Measurements from ENCODE around the gene ITPRIPL1.

The ITPRIPL1 gene

DNA sequence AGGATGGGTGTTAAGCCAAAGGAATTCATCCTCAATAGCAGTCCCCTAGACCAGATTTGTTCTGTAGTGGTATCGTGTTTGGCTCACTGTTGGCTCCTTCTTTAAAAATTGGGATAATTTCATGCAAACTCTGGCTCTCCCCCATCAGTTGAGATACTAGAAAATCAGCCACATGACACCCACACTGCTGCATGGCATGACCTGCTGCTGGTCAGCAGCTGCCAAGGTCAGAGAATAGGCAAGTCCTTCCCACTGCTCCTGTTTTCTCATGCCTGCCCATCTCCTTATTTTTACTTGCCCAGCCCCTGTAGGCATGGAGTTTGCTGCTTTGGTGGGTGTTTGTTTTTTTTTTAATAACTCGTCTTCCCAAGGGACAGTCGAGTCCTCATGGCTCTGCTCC lies 18.7 kb upstream of the ITPRIPL1 start:
- Histone ChIP-seq H3K9me3 (ENCODE audit: control insufficient read depth, insufficient read depth, low read length) (no peaks in the 10 kb centered on the region), H3K9me2 (replicated peaks; ENCODE audit: control insufficient read depth, low read length) (no peaks in the 10 kb centered on the region), H3K36me3 (ENCODE audit: control insufficient read depth, low read length) (peaks cover 51% of the 10 kb centered on the region), H4K20me1 (ENCODE audit: control insufficient read depth, insufficient read depth, low read depth, low read length) (0 out of 2 replicates have a peak, but pooled peaks cover 3% of the 10 kb centered on the region), H3K4me1 (ENCODE audit: control insufficient read depth, low read length) (peaks cover 31% of the 10 kb centered on the region), H3K4me2 (ENCODE audit: low read length) (peak overlapping the region; percentile 90), H3K79me2 (ENCODE audit: control insufficient read depth, low read length) (peaks cover 55% of the 10 kb centered on the region), H3K4me3 (ENCODE audit: low read length) (peak overlapping the region; percentile 90), H3K27me3 (ENCODE audit: control insufficient read depth, low read length) (no peaks in the 10 kb centered on the region), H3K27ac (ENCODE audit: low read depth, low read length) (peak overlapping the region; percentile 74), H3F3A (ENCODE audit: control insufficient read depth, insufficient read depth) (peaks cover 9% of the 10 kb centered on the region)
- TF ChIP-seq, protein P1, sequence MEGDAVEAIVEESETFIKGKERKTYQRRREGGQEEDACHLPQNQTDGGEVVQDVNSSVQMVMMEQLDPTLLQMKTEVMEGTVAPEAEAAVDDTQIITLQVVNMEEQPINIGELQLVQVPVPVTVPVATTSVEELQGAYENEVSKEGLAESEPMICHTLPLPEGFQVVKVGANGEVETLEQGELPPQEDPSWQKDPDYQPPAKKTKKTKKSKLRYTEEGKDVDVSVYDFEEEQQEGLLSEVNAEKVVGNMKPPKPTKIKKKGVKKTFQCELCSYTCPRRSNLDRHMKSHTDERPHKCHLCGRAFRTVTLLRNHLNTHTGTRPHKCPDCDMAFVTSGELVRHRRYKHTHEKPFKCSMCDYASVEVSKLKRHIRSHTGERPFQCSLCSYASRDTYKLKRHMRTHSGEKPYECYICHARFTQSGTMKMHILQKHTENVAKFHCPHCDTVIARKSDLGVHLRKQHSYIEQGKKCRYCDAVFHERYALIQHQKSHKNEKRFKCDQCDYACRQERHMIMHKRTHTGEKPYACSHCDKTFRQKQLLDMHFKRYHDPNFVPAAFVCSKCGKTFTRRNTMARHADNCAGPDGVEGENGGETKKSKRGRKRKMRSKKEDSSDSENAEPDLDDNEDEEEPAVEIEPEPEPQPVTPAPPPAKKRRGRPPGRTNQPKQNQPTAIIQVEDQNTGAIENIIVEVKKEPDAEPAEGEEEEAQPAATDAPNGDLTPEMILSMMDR (IDR thresholded peaks at IDR 0.05; ENCODE audit: low read depth, low read length, poor library complexity, severe bottlenecking), result no peak
- no peak for TF ChIP-seq EZH2phosphoT487 (IDR thresholded peaks at IDR 0.05; ENCODE audit: borderline replicate concordance, low read length)

DNA sequence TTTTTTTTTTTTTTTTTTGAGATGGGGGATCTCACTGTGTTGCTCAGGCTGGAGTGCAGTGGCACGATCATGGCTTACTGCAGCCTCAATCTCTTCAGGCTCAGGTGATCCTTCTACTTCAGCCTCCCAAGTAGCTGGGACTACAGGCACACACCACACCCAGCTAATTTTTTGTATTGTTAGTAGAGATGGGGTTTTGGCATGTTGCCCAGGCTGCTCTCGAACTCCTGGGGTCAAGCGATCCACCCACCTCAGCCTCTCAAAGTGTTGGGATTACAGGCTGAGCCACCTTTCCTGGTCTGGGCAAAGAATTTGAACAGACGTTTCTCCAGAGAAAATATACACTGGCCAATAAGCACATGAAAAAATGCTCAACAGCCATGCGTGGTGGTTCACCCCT lies 16.9 kb upstream of the ITPRIPL1 start:
- no peak overlapping the region for H3K27ac ChIP-seq (ENCODE audit: low read depth, low read length)
- H3K4me1 ChIP-seq (ENCODE audit: control insufficient read depth, low read length), result peaks cover 31% of the 10 kb centered on the region
- no peaks in the 10 kb centered on the region for H3K9me3 ChIP-seq (ENCODE audit: control insufficient read depth, insufficient read depth, low read length)

DNA sequence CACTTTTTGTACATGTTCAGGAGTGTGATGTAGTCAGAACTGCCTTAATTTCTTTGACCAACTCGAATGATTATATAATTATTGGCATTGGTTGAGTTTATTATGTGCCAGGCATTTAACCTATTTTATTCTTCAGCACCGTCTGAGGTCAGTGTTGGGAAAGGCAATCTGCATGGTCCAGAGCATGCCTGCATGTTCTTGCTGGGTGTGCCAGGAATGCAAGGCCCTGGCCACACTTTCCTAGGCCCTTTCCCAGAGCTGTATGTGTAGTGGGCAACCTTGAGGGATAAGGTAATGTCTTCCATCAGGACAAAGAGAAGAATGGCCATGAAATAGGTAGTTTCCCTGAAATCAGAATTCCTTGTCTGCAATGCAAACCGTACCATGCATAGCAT lies 10.1 kb upstream of the ITPRIPL1 start:
- Histone ChIP-seq H3K4me1 (ENCODE audit: control insufficient read depth, low read length) (peaks cover 39% of the 10 kb centered on the region), H3K79me2 (ENCODE audit: control insufficient read depth, low read length) (peaks cover 27% of the 10 kb centered on the region), H3F3A (ENCODE audit: control insufficient read depth, insufficient read depth) (0 out of 2 replicates have a peak, but pooled peaks cover 7% of the 10 kb centered on the region), H3K9me3 (ENCODE audit: control insufficient read depth, insufficient read depth, low read length) (no peaks in the 10 kb centered on the region), H4K20me1 (ENCODE audit: control insufficient read depth, insufficient read depth, low read depth, low read length) (no peaks in the 10 kb centered on the region), H3K9me2 (replicated peaks; ENCODE audit: control insufficient read depth, low read length) (no peaks in the 10 kb centered on the region), H3K4me3 (ENCODE audit: low read length) (no peak overlapping the region), H3K27me3 (ENCODE audit: control insufficient read depth, low read length) (no peaks in the 10 kb centered on the region), H3K36me3 (ENCODE audit: control insufficient read depth, low read length) (peaks cover 14% of the 10 kb centered on the region; the same call in 1 of the 2 replicates), H3K4me2 (ENCODE audit: low read length) (no peak overlapping the region), H3K27ac (ENCODE audit: low read depth, low read length) (no peak overlapping the region)
- no peak for TF ChIP-seq EZH2phosphoT487 (IDR thresholded peaks at IDR 0.05; ENCODE audit: borderline replicate concordance, low read length)
- TF ChIP-seq, protein P1 (IDR thresholded peaks at IDR 0.05; ENCODE audit: low read depth, low read length, poor library complexity, severe bottlenecking), result no peak

More for the DNA sequence above, 16.9 kb upstream of the ITPRIPL1 start:
- no peaks in the 10 kb centered on the region for H3K27me3 ChIP-seq (ENCODE audit: control insufficient read depth, low read length)
- H3K36me3 ChIP-seq (ENCODE audit: control insufficient read depth, low read length), result peaks cover 32% of the 10 kb centered on the region
- no peaks in the 10 kb centered on the region for H3K9me2 ChIP-seq (replicated peaks; ENCODE audit: control insufficient read depth, low read length)
- H4K20me1 ChIP-seq (ENCODE audit: control insufficient read depth, insufficient read depth, low read depth, low read length), result 0 out of 2 replicates have a peak, but pooled peaks cover under 1% of the 10 kb centered on the region
- no peak overlapping the region for H3K4me2 ChIP-seq (ENCODE audit: low read length)
- TF ChIP-seq EZH2phosphoT487 (IDR thresholded peaks at IDR 0.05; ENCODE audit: borderline replicate concordance, low read length), result no peak
- TF ChIP-seq, protein P1 (IDR thresholded peaks at IDR 0.05; ENCODE audit: low read depth, low read length, poor library complexity, severe bottlenecking), result no peak
- peaks cover 36% of the 10 kb centered on the region for H3K79me2 ChIP-seq (ENCODE audit: control insufficient read depth, low read length)
- H3F3A ChIP-seq (ENCODE audit: control insufficient read depth, insufficient read depth), result peaks cover 11% of the 10 kb centered on the region
- H3K4me3 ChIP-seq (ENCODE audit: low read length), result no peak overlapping the region

Data from DOHH2 (cell line).